Mesendoderm (in vitro differentiated cells): ENCODE data around the gene SFTA2. TPM values are rescaled to one million over a fixed set of nuclear protein-coding genes. Genes with fewer than 3 reads are reported as not detected.

Source experiments
- DNase-seq: peaks from one replicate; pipeline ENCODE4 v3.0.0; 2013
- H2AK5ac ChIP-seq: 2 replicates; pipeline ENCODE4 v1.6.1; 2013; ENCODE audit warnings: low read length, inconsistent platforms
- H2BK120ac ChIP-seq: 2 replicates; pipeline ENCODE4 v1.6.1; 2013; ENCODE audit warnings: low read depth, mild to moderate bottlenecking, low read length, moderate library complexity, mixed read lengths
- H2BK15ac ChIP-seq: replicated peaks from 2 replicates; pipeline ENCODE4 v1.6.1; 2013; ENCODE audit warnings: low read depth, mild to moderate bottlenecking, moderate library complexity
- H2BK5ac ChIP-seq: 2 replicates; pipeline ENCODE4 v1.6.1; 2013; ENCODE audit warnings: low read length, inconsistent platforms
- H3K18ac ChIP-seq: 2 replicates; pipeline ENCODE4 v1.6.1; 2013; ENCODE audit warnings: mild to moderate bottlenecking, low read length, mixed read lengths
- H3K23ac ChIP-seq: one replicate; pipeline ENCODE4 v1.6.1; 2013; ENCODE audit warnings: low read length
- H3K27ac ChIP-seq: 2 replicates; pipeline ENCODE4 v1.5.1; 2013; ENCODE audit warnings: low read depth, mild to moderate bottlenecking, inconsistent platforms, low read length, moderate library complexity
- H3K27me3 ChIP-seq: 2 replicates; pipeline ENCODE4 v1.6.1; 2013; ENCODE audit warnings: low read length, control low read depth, mild to moderate bottlenecking, inconsistent platforms; ENCODE audit not compliant: insufficient read depth, poor library complexity
- H3K36me3 ChIP-seq: 2 replicates; pipeline ENCODE4 v1.6.1; 2013; ENCODE audit warnings: low read length, inconsistent platforms; ENCODE audit not compliant: control insufficient read depth, insufficient read depth
- H3K4ac ChIP-seq: one replicate; pipeline ENCODE4 v1.6.1; 2013; ENCODE audit warnings: low read depth, mild to moderate bottlenecking, low read length, moderate library complexity
- H3K4me1 ChIP-seq: 2 replicates; pipeline ENCODE4 v1.6.1; 2013; ENCODE audit warnings: low read depth, low read length, inconsistent platforms; ENCODE audit not compliant: control insufficient read depth
- H3K4me2 ChIP-seq: 2 replicates; pipeline ENCODE4 v1.6.1; 2013; ENCODE audit warnings: low read length
- H3K4me3 ChIP-seq: 2 replicates; pipeline ENCODE4 v1.5.1; 2013; ENCODE audit warnings: mild to moderate bottlenecking, low read length
- H3K56ac ChIP-seq: one replicate; pipeline ENCODE4 v1.6.1; 2013; ENCODE audit warnings: low read length
- H3K79me1 ChIP-seq: 2 replicates; pipeline ENCODE4 v1.6.1; 2013; ENCODE audit warnings: low read length, inconsistent platforms
- H3K79me2 ChIP-seq: 2 replicates; pipeline ENCODE4 v1.6.1; 2013; ENCODE audit warnings: mild to moderate bottlenecking, low read length; ENCODE audit not compliant: control insufficient read depth, insufficient read depth
- H3K9ac ChIP-seq: 2 replicates; pipeline ENCODE4 v1.6.1; 2013; ENCODE audit warnings: low read length, inconsistent platforms
- H4K5ac ChIP-seq: one replicate; pipeline ENCODE4 v1.6.1; 2013; ENCODE audit warnings: low read length
- H4K8ac ChIP-seq: one replicate; pipeline ENCODE4 v1.6.1; 2013; ENCODE audit warnings: low read depth, mild to moderate bottlenecking, control low read depth, low read length, moderate library complexity
- WGBS: extraction: QIAGEN DNeasy Blood & Tissue Kit; methylation state at CpG from one replicate; pipeline ENCODE4 v1.1.7; 2013; ENCODE audit warnings: low lambda C conversion rate, missing lambda C conversion rate; ENCODE audit not compliant: insufficient coverage; ENCODE audit errors: extremely low coverage; 5-methylcytosine and 5-hydroxymethylcytosine counted together
- polyA plus RNA-seq, 2 experiments: library from polyadenylated mRNA; stranded (reverse); fragments of 200-250 nt; gene quantifications; one replicate each; pipeline ENCODE4 v1.2.3, GENCODE V29; 2013

The SFTA2 gene
- polyA plus RNA-seq (2013, experiment 1 of 2) = not detected
- not detected for polyA plus RNA-seq (2013, experiment 2 of 2)

GRCh38 chr6:30931969-30932645 lies at the start of gene SFTA2:
SFTA2 (minus strand) TSS chr6:30932170; CDS start chr6:30932096, 74 bp downstream.
- H3K79me2 ChIP-seq = no peaks in the 10 kb centered on the region
- H3K4me2 ChIP-seq = no peak within 1 kb of the TSS
- no CpG with 5 or more reads among the region's 7 CpGs for WGBS
- no peak within 1 kb of the TSS for H2AK5ac ChIP-seq
- no peaks in the 10 kb centered on the region for H3K79me1 ChIP-seq
- H3K36me3 ChIP-seq = no peaks in the 10 kb centered on the region
- no peaks in the 10 kb centered on the region for H3K27me3 ChIP-seq
- H3K27ac ChIP-seq = no peak within 1 kb of the TSS
- H3K18ac ChIP-seq = no peak within 1 kb of the TSS
- no peak within 1 kb of the TSS for H3K4ac ChIP-seq
- no peak within 1 kb of the TSS for H3K23ac ChIP-seq
- DNase-seq = no peak
- H3K4me3 ChIP-seq = no peak within 1 kb of the TSS
- no peak within 1 kb of the TSS for H3K56ac ChIP-seq
- no peak within 1 kb of the TSS for H2BK15ac ChIP-seq
- peaks cover under 1% of the 10 kb centered on the region for H3K4me1 ChIP-seq
- no peak within 1 kb of the TSS for H2BK120ac ChIP-seq
- H2BK5ac ChIP-seq = no peak within 1 kb of the TSS
- no peak within 1 kb of the TSS for H3K9ac ChIP-seq
- no peak within 1 kb of the TSS for H4K8ac ChIP-seq
- H4K5ac ChIP-seq = no peak within 1 kb of the TSS

- WGBS = no CpG with 5 or more reads among the region's 4 CpGs
- no peak overlapping the region for H3K4ac ChIP-seq
- H3K4me1 ChIP-seq = peaks cover 4% of the 10 kb centered on the region
- no peak overlapping the region for H2AK5ac ChIP-seq
- H3K79me1 ChIP-seq = no peaks in the 10 kb centered on the region
- no peak for DNase-seq
- no peak overlapping the region for H3K27ac ChIP-seq
- no peak overlapping the region for H3K9ac ChIP-seq
- H3K18ac ChIP-seq = no peak overlapping the region
- no peak overlapping the region for H3K23ac ChIP-seq
- H2BK120ac ChIP-seq = no peak overlapping the region
- no peak overlapping the region for H4K8ac ChIP-seq
- no peak overlapping the region for H3K56ac ChIP-seq
- no peak overlapping the region for H2BK15ac ChIP-seq
- no peak overlapping the region for H2BK5ac ChIP-seq
- no peaks in the 10 kb centered on the region for H3K27me3 ChIP-seq
- H3K4me3 ChIP-seq = no peak overlapping the region
- no peaks in the 10 kb centered on the region for H3K36me3 ChIP-seq
- no peak overlapping the region for H4K5ac ChIP-seq
- no peak overlapping the region for H3K4me2 ChIP-seq
- H3K79me2 ChIP-seq = no peaks in the 10 kb centered on the region
Measured at GRCh38 chr6:30979690-30980089, 47.7 kb upstream of the SFTA2 start.

- Histone ChIP-seq H3K4ac (no peak overlapping the region), H3K27ac (no peak overlapping the region), H3K9ac (no peak overlapping the region), H3K79me2 (no peaks in the 10 kb centered on the region), H2BK5ac (no peak overlapping the region), H2BK120ac (no peak overlapping the region), H3K18ac (no peak overlapping the region), H2AK5ac (no peak overlapping the region), H3K36me3 (no peaks in the 10 kb centered on the region), H3K27me3 (no peaks in the 10 kb centered on the region), H3K4me1 (peaks cover 4% of the 10 kb centered on the region), H3K23ac (no peak overlapping the region), H3K79me1 (no peaks in the 10 kb centered on the region), H3K4me3 (no peak overlapping the region), H4K5ac (no peak overlapping the region), H4K8ac (no peak overlapping the region), H3K56ac (no peak overlapping the region), H2BK15ac (no peak overlapping the region), H3K4me2 (no peak overlapping the region)
- DNase-seq = no peak
- WGBS = no CpG with 5 or more reads among the region's 1 CpG
Measured at GRCh38 chr6:30979141-30979540, 47.2 kb upstream of the SFTA2 start.

DNA sequence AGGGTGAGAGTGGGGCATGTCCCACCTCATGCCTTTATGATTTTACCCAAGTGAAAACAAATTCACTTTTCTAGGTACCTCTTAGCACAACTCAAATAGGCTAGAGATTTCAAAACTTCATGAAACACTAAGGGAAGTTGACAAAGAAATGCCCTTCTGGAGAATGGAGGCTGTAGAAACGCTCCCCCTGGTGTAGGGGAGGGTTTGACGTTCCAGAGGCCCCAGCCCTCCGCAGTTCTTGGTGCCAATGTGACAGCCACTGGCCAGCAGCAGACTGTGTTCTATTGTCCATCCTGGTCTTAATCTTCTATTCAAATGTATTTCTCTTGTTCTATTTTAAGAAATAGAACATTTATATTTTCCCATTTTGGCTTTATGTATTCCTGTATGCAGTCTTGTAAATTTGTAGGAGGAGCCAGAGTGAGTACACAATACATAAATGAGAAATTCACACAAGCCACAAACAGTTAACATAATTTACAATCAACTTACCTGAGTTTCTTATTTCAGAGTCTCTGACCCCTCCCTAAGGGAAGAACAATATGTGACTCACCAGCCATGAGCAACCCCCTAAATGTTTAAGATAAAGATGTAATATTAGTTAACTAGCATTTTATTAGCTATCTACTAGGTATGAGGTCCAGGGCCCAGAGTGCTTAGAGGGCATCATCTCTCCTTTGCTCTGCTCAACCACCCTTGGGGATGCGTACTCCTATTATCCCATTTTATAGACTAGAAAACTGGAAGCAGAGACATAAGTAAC lies 42.7 kb upstream of the SFTA2 start:
- peak; percentile 10 for DNase-seq
- no CpG with 5 or more reads among the region's 4 CpGs for WGBS
- no peaks in the 10 kb centered on the region for H3K36me3 ChIP-seq
- no peak overlapping the region for H3K56ac ChIP-seq
- no peaks in the 10 kb centered on the region for H3K4me1 ChIP-seq
- H3K9ac ChIP-seq = no peak overlapping the region
- H2BK120ac ChIP-seq = no peak overlapping the region
- no peaks in the 10 kb centered on the region for H3K79me2 ChIP-seq
- H3K4me3 ChIP-seq = no peak overlapping the region
- H2BK5ac ChIP-seq = no peak overlapping the region
- H3K27ac ChIP-seq = no peak overlapping the region
- no peak overlapping the region for H3K4me2 ChIP-seq
- H3K4ac ChIP-seq = no peak overlapping the region
- no peak overlapping the region for H3K23ac ChIP-seq
- no peak overlapping the region for H2BK15ac ChIP-seq
- H3K18ac ChIP-seq = no peak overlapping the region
- no peak overlapping the region for H4K8ac ChIP-seq
- no peak overlapping the region for H2AK5ac ChIP-seq
- H3K27me3 ChIP-seq = no peaks in the 10 kb centered on the region
- no peaks in the 10 kb centered on the region for H3K79me1 ChIP-seq
- no peak overlapping the region for H4K5ac ChIP-seq

GRCh38 chr6:30972816-30973215 lies 40.8 kb upstream of the SFTA2 start:
- H2BK5ac ChIP-seq = no peak overlapping the region
- no peak overlapping the region for H3K23ac ChIP-seq
- H3K27ac ChIP-seq = no peak overlapping the region
- no peaks in the 10 kb centered on the region for H3K79me1 ChIP-seq
- no CpG with 5 or more reads among the region's 4 CpGs for WGBS
- no peak for DNase-seq
- H4K5ac ChIP-seq = no peak overlapping the region
- H3K4me3 ChIP-seq = no peak overlapping the region
- no peaks in the 10 kb centered on the region for H3K36me3 ChIP-seq
- H3K18ac ChIP-seq = no peak overlapping the region
- H3K4me2 ChIP-seq = no peak overlapping the region
- H3K4ac ChIP-seq = no peak overlapping the region
- H3K4me1 ChIP-seq = no peaks in the 10 kb centered on the region
- H2BK120ac ChIP-seq = no peak overlapping the region
- H3K79me2 ChIP-seq = no peaks in the 10 kb centered on the region
- no peak overlapping the region for H2BK15ac ChIP-seq
- no peak overlapping the region for H3K56ac ChIP-seq
- no peak overlapping the region for H2AK5ac ChIP-seq
- no peak overlapping the region for H3K9ac ChIP-seq
- no peaks in the 10 kb centered on the region for H3K27me3 ChIP-seq
- no peak overlapping the region for H4K8ac ChIP-seq
